GM12864 (cell line): ENCODE data around the gene SLC35F3.
"Not testable (repeated sequence)": the region's sequence is repeated elsewhere in the genome, so short reads cannot be mapped to it uniquely, and the experiment has no call there.

ENCODE experiments used
- DNase-seq: peaks from one replicate; pipeline ENCODE4 v3.0.0-alpha.2; 2011; ENCODE audit warnings: low read depth
- H3K4me3 ChIP-seq: 2 replicates; pipeline ENCODE4 v1.5.1; 2011; ENCODE audit warnings: mild to moderate bottlenecking, low read depth, low read length, control low read depth
- TF ChIP-seq, protein P1 (sequence below): IDR thresholded peaks from 2 replicates; pipeline ENCODE4 v1.5.1; 2011; ENCODE audit warnings: low read depth, mild to moderate bottlenecking, moderate library complexity, low read length, control low read depth, inconsistent platforms; ENCODE audit errors: missing control alignments

Gene SLC35F3

DNA sequence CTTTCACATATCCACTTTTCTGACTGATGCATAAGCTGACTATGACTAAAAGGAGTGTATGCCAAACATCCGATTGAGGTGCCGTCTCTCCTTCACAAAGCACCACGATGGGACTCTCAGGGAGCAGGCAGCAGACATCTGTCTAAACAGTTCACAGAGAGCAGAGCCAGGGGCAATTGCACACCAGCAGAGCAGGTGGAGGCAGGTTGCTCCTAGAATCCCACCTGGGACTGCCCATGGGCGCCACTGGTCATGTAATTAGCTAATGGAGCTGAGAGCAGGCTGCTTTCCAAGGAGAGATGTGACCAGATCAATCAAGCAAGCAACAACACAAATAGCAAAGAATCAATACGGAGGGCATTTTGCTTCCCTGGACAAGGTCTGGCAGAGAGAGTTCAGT lies 438.3 kb downstream of the SLC35F3 start:
- DNase-seq = no peak
- H3K4me3 ChIP-seq = no peak overlapping the region
- TF ChIP-seq, protein P1, sequence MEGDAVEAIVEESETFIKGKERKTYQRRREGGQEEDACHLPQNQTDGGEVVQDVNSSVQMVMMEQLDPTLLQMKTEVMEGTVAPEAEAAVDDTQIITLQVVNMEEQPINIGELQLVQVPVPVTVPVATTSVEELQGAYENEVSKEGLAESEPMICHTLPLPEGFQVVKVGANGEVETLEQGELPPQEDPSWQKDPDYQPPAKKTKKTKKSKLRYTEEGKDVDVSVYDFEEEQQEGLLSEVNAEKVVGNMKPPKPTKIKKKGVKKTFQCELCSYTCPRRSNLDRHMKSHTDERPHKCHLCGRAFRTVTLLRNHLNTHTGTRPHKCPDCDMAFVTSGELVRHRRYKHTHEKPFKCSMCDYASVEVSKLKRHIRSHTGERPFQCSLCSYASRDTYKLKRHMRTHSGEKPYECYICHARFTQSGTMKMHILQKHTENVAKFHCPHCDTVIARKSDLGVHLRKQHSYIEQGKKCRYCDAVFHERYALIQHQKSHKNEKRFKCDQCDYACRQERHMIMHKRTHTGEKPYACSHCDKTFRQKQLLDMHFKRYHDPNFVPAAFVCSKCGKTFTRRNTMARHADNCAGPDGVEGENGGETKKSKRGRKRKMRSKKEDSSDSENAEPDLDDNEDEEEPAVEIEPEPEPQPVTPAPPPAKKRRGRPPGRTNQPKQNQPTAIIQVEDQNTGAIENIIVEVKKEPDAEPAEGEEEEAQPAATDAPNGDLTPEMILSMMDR = no peak

DNA sequence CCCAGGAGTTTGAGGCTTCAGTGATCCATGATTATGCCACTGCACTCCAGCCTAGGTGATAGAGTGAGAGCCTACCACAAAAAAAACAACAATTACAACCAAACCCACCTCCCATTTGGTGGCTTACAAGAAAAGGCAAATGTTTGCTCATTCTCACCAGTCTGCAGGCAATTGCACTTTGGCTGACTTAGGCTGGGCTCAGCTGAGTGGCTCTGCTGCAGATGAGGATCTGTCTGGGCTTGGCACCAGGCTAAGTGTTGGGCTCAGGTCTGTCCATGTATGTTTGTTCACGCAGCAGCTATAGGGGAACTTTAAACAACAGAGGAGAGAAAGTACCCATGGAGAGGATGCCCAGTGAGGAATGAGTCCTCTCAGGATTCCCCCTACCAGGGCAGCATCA lies 440.8 kb downstream of the SLC35F3 start:
- TF ChIP-seq, protein P1 = no peak
- no peak overlapping the region for H3K4me3 ChIP-seq
- no peak for DNase-seq

DNA sequence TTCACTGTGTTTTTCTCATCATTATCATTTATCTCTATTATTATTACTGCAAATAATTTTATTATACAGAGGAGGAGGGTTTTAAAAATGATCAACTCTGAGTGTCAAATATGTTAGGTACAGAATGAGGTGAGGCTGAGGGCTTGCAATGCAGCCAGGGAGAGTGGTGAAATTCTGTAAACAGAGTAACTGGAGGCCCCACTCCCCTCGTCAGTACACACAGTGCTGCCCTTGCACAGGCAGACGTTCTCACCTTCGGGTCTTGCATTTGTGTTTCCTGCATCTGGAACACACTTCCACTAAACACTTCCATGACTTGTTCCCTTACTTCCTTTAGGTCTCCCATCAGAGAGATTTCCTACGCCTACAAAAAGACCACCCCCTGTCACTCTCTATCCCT lies 444.5 kb downstream of the SLC35F3 start:
- no peak for DNase-seq
- TF ChIP-seq, protein P1 = no peak
- H3K4me3 ChIP-seq = no peak overlapping the region

DNA sequence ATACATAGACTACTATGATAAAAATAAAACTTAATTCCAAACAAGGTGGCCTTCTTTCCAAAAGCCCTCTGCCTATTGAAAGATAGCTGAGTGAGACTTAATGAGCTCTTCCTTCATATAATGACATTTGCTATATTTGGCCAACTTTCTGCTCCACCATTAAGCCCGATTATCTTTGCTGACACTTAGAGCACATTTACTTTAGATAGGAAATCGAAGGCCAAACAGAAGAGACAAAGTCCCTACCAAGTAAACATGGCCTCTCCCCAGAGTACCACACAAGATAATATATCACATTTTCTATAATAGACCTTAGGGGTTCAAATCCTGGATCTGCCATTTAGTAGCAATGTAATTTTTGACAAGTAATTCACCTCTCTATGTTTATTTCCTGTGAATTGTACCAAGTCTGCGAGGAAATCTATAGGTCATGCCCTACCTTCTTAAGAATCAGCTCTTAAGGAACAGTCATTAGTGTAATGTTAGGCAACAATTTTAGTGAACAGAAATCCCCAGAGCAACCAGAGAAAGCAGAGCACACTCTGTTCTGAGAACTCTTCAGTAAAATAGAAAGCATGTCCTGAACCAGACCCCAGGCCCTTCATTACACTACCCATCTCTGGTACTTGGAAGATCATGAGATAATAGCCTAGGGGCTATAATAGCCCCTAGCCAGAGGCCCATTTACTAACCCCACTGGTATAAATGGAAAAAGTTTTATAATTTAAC lies 451.5 kb downstream of the SLC35F3 start:
- no peak overlapping the region for H3K4me3 ChIP-seq
- TF ChIP-seq, protein P1 = no peak
- DNase-seq = no peak

DNA sequence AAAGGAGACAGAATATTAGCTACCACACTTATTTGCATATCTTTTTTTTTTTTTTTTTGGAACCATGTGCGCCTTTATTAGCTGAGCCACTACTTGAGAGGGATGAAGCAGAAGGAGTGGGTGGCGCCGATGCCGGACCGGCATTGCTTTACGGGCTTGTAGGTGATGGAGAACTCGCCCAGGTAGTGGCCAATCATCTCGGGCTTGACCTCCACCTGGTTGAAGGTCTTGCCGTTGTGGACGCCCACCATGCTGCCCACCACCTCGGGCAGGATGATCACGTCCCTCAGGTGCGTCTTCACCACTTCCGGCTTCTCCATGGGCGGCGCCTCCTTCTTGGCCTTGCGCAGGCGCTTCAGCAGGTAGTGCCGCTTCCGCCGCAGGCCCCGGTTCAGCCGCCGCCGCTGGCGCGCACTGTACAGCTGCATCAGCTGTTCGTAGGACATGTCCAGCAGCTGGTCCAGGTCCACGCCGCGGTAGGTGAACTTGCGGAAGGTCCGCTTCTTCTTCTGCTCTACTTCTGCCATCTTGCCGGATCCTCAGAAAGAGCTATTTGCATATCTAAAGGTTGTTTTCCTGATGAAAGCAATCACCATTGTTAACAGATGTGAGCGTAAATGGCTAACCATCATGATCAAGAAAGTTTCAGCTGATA lies 452.3 kb downstream of the SLC35F3 start:
- DNase-seq, H3K4me3 ChIP-seq: not testable (repeated sequence)

DNA sequence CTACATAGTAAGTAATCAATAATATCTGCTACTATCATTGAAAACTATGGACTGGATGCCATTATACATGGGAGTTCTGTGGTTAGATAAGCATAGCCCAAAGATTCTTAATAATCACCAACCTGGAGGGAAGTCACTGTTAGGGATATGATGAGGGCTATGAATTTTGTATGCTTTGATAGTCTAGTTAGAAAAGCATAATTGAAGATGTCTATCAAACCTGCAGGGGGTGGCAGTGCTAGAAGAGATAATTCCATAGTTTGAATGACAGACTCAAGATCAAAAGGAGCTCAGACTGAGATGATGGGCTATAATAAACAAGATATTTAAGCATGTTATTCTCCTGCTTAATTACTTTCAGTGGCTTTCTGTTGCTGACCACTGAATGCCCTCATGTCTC lies 453.4 kb downstream of the SLC35F3 start:
- no peak overlapping the region for H3K4me3 ChIP-seq
- no peak for DNase-seq
- TF ChIP-seq, protein P1 = no peak

DNA sequence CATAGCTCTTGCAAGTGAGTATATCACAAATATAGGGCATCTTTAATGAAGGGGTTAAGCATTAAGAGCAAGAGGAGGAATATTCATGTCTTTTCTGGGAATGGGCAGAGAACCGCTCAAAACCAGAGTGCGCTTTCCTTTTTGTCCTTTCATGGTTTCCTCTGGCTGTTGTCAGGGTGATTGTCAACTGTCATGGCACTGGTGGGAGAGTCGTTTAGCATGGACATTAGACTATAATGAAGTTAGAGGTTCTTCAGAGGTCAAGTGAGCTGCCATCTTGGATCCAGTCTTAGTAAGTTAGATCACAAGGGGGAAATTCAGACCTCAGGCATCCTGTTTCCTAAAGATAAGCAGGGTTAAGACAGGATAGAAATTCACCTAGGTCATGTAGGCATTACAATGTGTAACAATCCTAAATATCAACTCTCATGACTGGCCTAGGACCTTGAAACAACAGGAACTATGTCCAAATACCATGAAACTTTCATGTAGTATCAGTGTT lies 456.7 kb downstream of the SLC35F3 start:
- TF ChIP-seq, protein P1 = no peak
- no peak for DNase-seq
- no peak overlapping the region for H3K4me3 ChIP-seq
